ENCODE measurements around the gene ZNF319. TPM values are rescaled to one million over a fixed set of nuclear protein-coding genes. Genes with fewer than 3 reads are reported as not detected.

The ZNF319 gene
- total and polyA plus RNA-seq, 2 of the 8 experiments (the other 6 are each of a cell fraction or from before 2014, with no cell fraction given): 3.3 to 5.5 TPM

GRCh38 chr16:57970970-57971369 is 29.5 kb downstream of the ZNF319 start, which contains the start of gene CNGB1 (continued):
- TF ChIP-seq, protein P1, sequence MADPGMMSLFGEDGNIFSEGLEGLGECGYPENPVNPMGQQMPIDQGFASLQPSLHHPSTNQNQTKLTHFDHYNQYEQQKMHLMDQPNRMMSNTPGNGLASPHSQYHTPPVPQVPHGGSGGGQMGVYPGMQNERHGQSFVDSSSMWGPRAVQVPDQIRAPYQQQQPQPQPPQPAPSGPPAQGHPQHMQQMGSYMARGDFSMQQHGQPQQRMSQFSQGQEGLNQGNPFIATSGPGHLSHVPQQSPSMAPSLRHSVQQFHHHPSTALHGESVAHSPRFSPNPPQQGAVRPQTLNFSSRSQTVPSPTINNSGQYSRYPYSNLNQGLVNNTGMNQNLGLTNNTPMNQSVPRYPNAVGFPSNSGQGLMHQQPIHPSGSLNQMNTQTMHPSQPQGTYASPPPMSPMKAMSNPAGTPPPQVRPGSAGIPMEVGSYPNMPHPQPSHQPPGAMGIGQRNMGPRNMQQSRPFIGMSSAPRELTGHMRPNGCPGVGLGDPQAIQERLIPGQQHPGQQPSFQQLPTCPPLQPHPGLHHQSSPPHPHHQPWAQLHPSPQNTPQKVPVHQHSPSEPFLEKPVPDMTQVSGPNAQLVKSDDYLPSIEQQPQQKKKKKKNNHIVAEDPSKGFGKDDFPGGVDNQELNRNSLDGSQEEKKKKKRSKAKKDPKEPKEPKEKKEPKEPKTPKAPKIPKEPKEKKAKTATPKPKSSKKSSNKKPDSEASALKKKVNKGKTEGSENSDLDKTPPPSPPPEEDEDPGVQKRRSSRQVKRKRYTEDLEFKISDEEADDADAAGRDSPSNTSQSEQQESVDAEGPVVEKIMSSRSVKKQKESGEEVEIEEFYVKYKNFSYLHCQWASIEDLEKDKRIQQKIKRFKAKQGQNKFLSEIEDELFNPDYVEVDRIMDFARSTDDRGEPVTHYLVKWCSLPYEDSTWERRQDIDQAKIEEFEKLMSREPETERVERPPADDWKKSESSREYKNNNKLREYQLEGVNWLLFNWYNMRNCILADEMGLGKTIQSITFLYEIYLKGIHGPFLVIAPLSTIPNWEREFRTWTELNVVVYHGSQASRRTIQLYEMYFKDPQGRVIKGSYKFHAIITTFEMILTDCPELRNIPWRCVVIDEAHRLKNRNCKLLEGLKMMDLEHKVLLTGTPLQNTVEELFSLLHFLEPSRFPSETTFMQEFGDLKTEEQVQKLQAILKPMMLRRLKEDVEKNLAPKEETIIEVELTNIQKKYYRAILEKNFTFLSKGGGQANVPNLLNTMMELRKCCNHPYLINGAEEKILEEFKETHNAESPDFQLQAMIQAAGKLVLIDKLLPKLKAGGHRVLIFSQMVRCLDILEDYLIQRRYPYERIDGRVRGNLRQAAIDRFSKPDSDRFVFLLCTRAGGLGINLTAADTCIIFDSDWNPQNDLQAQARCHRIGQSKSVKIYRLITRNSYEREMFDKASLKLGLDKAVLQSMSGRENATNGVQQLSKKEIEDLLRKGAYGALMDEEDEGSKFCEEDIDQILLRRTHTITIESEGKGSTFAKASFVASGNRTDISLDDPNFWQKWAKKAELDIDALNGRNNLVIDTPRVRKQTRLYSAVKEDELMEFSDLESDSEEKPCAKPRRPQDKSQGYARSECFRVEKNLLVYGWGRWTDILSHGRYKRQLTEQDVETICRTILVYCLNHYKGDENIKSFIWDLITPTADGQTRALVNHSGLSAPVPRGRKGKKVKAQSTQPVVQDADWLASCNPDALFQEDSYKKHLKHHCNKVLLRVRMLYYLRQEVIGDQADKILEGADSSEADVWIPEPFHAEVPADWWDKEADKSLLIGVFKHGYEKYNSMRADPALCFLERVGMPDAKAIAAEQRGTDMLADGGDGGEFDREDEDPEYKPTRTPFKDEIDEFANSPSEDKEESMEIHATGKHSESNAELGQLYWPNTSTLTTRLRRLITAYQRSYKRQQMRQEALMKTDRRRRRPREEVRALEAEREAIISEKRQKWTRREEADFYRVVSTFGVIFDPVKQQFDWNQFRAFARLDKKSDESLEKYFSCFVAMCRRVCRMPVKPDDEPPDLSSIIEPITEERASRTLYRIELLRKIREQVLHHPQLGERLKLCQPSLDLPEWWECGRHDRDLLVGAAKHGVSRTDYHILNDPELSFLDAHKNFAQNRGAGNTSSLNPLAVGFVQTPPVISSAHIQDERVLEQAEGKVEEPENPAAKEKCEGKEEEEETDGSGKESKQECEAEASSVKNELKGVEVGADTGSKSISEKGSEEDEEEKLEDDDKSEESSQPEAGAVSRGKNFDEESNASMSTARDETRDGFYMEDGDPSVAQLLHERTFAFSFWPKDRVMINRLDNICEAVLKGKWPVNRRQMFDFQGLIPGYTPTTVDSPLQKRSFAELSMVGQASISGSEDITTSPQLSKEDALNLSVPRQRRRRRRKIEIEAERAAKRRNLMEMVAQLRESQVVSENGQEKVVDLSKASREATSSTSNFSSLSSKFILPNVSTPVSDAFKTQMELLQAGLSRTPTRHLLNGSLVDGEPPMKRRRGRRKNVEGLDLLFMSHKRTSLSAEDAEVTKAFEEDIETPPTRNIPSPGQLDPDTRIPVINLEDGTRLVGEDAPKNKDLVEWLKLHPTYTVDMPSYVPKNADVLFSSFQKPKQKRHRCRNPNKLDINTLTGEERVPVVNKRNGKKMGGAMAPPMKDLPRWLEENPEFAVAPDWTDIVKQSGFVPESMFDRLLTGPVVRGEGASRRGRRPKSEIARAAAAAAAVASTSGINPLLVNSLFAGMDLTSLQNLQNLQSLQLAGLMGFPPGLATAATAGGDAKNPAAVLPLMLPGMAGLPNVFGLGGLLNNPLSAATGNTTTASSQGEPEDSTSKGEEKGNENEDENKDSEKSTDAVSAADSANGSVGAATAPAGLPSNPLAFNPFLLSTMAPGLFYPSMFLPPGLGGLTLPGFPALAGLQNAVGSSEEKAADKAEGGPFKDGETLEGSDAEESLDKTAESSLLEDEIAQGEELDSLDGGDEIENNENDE (IDR thresholded peaks at IDR 0.05; ENCODE audit: insufficient replicate concordance, low read length): no peak
- no peak for TF ChIP-seq KDM1A (IDR thresholded peaks at IDR 0.05; ENCODE audit: borderline replicate concordance, low read length)
- no peak for TF ChIP-seq SIN3A (conservative IDR thresholded peaks at IDR 0.05 in 1 of 2, IDR thresholded peaks at IDR 0.05 in 1 of 2; ENCODE audit: low read depth in 1 of 2, low read length in 2 of 2)
- TF ChIP-seq GTF2F1 (IDR thresholded peaks at IDR 0.05; ENCODE audit: borderline replicate concordance, low read depth, low read length): no peak
- no peak for TF ChIP-seq SP4 (IDR thresholded peaks at IDR 0.05; ENCODE audit: low read length)
- TF ChIP-seq RBBP5 (IDR thresholded peaks at IDR 0.05; ENCODE audit: borderline replicate concordance, low read depth, low read length): no peak
- TF ChIP-seq BCL11A (IDR thresholded peaks at IDR 0.05; ENCODE audit: low read depth in 2 of 2, low read length in 2 of 2): no peak
- TF ChIP-seq, protein P2, sequence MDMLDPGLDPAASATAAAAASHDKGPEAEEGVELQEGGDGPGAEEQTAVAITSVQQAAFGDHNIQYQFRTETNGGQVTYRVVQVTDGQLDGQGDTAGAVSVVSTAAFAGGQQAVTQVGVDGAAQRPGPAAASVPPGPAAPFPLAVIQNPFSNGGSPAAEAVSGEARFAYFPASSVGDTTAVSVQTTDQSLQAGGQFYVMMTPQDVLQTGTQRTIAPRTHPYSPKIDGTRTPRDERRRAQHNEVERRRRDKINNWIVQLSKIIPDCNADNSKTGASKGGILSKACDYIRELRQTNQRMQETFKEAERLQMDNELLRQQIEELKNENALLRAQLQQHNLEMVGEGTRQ (IDR thresholded peaks at IDR 0.05; ENCODE audit: low read length): no peak
- no peak for TF ChIP-seq CHD1 (IDR thresholded peaks at IDR 0.05; ENCODE audit: low read depth, low read length)
